ENCODE data around the gene DDX23.
"Not testable (repeated sequence)": the region's sequence is repeated elsewhere in the genome, so short reads cannot be mapped to it uniquely, and the experiment has no call there.

The DDX23 gene

GRCh38 chr12:48851883-48852733 lies at the start of gene DDX23:
Gene DDX23, minus strand, starts transcription at chr12:48852163. Its CDS starts 6,381 bp downstream, at chr12:48845782.
- FAIRE-seq, result peak; percentile 78

DNA sequence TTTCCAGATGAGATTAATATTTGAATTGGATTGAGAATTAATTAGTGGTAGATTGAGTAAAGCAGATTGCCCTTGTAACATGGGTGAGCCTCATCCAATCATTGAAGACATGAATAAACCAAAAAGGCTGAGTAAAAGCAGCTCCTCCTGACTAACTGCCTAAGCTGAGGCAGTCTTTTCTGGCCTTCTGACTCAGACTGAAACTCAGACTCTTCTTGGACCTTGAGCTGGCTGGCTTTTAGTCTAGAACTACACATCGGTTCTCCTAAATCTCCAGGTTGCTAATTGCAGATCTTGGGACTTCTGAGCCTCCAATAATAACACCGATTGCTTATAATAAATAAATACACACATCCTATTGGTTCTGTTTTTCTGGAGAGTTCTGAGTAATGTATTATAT lies 49.3 kb upstream of the DDX23 start:
- FAIRE-seq, result no peak

- FAIRE-seq, result no peak
These were observed 47.7 kb upstream of the DDX23 start for GRCh38 chr12:48899651-48900050.

GRCh38 chr12:48894271-48894670 lies 42.3 kb upstream of the DDX23 start:
- no peak for FAIRE-seq

DNA sequence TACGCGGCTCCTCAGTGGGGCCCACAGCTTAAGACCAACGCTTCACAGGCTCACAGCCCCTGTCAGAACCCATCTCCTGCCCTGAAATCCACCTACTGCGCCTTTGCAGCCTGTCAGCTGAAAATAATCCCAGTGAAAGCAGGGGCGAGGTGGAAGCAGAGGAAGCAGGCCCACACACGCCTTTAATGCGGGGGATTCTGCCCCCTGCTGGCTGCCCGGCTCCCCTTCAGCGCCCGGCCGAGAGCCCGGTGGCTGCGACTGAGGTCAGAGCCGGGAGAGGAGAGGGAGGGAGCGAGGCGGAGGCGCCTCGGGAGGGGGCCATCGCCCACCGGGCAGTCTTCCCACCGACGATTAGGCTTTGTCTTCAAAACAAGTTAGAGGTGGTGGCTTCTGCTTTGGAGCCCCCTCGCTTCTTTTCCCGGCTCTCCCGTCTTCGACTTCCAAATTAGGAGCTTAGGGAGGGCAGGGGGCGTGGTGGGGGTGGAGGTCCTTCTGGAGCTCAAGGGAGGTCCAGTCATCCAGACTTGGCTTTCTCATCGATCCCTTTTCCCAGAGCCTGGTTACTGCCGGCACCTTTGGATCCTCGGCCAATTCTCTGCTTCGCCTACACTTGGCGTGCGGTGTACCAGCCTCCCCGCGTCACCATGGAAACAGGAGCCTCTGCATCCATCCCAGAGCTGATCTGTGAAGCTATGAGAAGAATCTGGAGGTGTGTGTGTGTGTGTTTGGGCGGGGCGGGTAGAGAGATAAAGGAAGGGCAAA lies 38.9 kb upstream of the DDX23 start:
- no peak for FAIRE-seq

GRCh38 chr12:48889679-48890078 lies 37.7 kb upstream of the DDX23 start:
- no peak for FAIRE-seq

- FAIRE-seq, result no peak
These were observed 31.6 kb upstream of the DDX23 start for GRCh38 chr12:48883305-48884161.

- no peak for FAIRE-seq
These were observed 31.0 kb upstream of the DDX23 start for GRCh38 chr12:48882972-48883304.

DNA sequence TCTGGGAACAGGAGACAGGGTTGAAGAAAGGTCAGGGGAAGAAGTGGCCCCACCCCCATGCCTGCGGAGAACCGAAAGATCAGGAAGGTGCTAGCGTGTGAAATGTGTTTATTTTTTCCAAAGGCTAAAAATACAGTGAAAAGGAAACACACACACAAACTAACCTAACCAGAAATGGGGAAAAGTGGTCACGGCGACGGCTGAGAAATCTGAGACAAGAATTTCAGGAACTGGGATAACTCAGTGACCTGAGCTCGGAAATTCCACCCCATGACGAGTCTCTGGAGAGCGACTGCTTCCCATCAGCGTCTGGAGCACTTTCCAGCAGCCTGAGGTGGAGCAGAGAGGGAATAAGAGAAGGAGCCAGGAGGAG lies 30.3 kb upstream of the DDX23 start:
- FAIRE-seq, result no peak

DNA sequence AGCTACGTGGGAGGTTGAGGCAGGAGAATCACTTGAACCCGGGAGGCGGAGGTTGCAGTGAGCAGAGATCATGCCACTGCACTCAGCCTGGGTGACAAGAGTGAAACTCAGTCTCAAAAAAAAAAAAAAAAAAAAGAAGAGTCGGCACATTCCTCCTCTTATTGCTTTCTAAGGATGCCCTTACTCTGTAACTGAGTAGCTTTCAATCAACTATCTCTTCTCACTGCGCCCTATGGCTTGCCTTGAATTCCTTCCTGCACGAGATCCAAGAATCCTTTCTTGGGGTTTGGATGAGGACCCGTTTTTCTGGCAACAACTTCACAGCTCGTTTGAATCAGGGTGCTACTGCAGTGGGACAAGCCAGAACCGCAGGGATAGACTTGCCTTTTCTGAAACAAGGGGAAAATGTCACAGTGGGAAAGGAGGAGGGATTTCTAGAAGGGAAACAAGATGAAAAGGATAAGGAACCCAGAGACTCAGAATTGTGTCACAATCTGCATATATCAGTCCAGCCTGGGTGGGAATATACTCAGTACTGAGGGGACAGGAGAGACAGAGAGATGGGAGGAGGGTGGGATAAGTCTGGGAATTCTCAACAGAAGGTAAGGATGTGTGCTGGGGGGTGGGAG lies 29.8 kb upstream of the DDX23 start:
- no peak for FAIRE-seq

GRCh38 chr12:48880647-48881046 lies 28.7 kb upstream of the DDX23 start:
- no peak for FAIRE-seq

DNA sequence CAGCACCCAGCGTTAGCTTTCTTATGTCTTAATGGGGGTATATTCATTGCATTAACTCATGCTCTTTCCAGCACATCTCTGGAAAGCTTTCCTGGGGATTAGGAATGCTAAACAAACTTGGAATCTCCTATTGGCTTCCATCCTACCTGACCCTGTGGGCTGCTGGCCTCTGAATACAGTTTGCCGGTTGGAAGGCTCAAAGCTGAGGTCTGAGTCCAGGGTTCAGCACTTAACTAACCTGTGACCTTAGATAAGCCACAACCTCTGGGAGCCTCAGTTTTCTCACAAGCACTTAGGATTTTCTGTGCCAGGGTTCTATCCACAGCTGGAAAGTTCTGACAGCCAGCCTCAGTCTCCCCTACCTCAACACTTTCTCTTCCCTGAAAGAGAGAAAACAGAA lies 26.6 kb upstream of the DDX23 start:
- no peak for FAIRE-seq

DNA sequence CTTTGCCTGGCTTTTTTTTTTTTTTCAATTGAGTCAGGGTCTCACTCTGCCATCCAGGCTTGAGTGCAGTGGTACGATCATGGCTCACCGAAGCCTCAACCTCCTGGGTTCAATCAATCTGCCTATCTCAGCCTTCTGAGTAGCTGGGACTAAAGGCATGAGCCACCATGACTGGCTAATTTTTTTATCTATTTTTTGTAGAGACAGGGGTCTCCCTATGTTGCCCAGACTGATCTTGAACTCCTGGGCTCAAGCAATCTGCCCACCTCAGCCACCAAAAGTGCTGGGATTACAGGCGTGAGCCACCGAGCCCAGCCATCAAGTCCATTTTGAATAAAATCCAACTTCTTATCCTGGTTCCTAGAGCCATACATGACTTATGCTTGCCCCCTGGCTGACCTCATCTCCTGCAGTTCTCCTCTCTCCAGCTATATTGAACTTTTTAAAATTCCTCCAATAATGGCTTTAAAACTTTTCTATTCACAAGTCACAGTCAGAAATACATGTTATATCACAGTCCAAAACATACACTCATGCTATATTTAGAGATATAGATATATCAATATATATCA lies 24.1 kb upstream of the DDX23 start:
- no peak for FAIRE-seq

DNA sequence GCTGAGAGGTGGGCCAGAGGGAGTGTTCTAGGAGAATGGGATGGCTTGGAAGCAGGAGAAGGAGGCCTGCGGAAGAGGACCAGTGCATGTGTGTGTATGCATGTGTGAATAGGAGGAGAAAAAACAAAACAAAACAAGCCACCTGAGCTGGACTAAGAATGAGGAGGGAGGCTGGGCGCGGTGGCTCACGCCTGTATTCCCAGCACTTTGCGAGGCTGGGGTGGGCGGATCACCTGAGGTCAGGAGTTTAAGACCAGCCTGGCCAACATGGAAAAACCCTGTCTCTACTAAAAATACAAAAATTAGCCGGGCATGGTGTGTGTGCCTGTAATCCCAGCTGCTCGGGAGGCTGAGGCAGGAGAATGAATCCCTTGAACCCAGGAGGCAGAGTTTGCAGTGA lies 21.6 kb upstream of the DDX23 start:
- not testable (repeated sequence) for FAIRE-seq

DNA sequence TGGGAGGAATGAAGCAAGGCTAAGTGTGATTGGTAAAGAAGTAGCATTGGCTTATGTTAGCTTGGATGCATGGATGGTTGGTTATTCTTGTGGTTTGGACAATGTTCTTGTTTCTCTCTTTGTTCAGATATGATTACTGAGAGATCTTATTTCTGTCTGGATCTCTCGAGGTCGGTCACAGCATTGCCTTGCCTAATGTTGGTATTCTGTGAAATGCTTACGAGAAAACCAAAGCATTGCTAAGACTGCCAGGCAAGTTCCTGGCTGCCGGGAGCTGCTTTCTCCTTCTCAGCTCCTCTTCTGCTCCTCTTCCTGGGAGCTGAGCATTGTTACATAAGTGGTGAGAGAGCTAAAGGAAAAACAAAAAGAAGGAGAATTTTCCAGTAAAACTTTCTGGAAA lies 21.1 kb upstream of the DDX23 start:
- FAIRE-seq, result no peak

DNA sequence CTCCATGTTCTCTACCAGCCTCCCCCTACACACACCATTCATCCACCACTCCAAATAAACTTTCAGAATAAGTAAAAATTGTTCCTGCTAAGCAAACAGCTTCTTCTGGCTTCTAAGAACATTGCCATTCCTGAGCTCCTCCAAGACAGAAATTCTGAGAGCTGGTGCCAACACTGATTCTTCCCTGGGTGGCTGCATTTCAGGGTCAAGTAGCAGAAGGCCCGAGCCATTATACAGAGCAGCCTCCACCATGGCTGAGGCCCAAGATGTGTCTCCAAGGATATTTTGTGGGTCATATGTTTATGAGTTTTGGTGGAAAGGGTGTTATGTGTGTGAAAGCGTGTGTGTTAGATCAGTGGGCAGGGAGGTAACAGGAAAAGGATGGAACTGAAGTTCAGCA lies 17.2 kb upstream of the DDX23 start:
- FAIRE-seq, result no peak

GRCh38 chr12:48868451-48868850 lies 16.5 kb upstream of the DDX23 start:
- FAIRE-seq, result no peak

GRCh38 chr12:48866052-48866711 lies 14.2 kb upstream of the DDX23 start:
- no peak for FAIRE-seq

GRCh38 chr12:48865281-48866051 lies 13.5 kb upstream of the DDX23 start, which contains the start of gene RND1:
Gene RND1, minus strand, starts transcription at chr12:48865870. Its CDS starts 103 bp downstream, at chr12:48865767.
- no peak for FAIRE-seq

- no peak for FAIRE-seq
These were observed 11.3 kb upstream of the DDX23 start for GRCh38 chr12:48863291-48863690.

DNA sequence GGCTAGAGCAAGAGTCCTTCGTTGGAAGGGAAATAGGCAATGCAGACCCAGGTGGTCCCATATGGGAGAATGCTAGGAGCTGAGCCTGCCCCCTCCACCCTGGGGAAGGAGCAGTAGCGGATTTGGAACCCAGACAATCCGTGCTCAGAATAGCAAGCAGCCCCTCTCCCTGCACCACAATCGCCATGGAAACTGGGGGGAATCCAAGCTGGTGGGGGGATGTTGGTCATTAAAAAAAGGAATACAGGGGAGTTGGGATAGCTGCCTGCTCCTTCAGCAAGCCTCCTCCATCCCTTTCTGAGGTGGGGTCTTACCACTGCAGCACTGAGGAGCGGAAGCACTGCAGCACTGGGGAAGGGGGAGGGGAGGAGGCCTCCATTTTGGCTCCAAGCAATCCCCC lies 10.8 kb upstream of the DDX23 start:
- FAIRE-seq, result no peak
